Measurements from ENCODE around the gene NUDT4.
A peak's percentile ranks its signal among the peaks of the same experiment; 100 is the strongest.

The NUDT4 gene

DNA sequence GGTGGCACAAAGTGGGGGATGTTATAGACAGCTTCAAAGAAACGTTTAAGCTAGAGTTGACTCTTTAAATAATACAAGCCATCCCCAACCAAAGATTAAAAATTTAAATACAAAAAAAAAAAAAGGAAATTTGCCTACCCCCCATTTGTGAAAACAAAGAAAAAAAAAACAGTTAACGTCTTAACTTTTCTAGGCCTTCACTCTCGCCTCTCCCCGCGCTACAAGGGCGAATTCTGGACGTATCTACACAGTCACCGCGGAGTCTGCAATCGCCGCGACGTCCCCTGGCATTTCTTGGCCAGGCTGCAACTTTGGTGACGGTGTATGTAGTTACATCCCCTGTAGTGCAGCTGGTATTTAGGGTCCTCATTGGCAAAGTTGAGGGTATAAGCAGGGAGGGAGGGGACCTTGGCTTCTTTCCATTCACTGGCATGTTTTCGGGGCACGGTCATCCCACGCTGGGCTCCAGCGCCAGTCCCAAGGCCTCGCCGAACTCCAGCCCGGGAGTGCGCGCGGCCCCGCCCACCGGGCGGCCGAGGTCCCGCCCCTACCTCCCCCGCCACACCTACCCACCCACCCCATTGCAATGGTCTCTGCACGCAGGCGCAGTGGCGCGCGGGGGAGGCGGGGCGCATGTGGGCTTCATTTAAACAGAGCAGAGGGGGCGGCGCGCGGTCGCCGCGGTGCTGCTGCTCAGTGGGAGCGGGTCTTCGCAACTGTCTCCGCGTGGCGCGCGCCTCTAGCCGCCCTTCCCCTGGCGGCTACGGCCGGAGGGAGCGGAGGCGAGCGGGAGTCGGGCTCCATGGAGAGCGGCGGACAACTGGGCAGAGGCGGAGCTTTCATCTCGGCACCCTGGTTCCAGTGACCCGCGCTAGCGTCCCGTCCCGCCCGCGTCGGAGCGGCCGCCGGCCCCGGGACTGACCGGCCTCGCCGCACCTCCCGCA, at the start of gene NUDT4:
NUDT4 (plus strand) TSS at position 674 of the 944 bp plus-strand sequence. CDS start 398 bp downstream, outside the sequence.
- peak; percentile 98 for DNase-seq

DNA sequence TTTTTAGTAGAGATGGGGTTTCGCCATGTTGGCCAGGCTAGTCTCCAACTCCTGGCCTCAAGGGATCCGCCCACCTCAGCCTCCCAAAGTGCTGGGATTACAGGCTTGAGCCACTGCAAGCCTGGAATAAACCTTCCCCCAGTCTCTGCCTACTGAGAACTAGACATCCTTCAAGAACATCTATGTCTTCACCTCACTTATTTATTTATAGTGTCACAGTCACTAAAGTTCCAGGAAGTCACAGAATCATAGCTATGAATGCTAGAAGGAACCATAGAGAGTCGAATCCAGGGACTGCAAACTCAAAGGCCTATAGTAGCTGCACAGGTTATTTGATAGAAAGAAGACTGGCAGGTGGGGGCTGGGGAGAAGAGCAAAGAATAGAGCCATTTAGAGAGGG, 44.7 kb upstream of the NUDT4 start:
- DNase-seq, result no peak

DNA sequence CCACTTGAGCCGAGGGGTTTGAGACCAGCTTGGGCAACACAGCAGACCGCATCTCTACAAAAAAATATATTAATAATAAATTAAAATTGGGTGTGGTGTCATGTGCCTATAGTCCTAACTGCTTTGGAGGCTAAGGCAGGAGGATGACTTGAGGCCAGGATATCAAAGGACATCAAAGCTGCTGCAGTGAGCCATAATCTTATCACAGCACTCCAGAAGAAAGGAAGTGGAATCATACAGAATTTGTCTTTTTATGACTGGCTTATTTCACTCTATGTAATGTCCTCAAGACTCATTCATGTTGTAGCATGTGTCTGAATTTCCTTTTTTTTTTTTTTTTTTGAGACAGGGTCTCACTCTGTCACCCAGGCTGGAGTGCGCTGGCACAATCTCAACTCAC, 43.9 kb upstream of the NUDT4 start:
- DNase-seq, result no peak

DNA sequence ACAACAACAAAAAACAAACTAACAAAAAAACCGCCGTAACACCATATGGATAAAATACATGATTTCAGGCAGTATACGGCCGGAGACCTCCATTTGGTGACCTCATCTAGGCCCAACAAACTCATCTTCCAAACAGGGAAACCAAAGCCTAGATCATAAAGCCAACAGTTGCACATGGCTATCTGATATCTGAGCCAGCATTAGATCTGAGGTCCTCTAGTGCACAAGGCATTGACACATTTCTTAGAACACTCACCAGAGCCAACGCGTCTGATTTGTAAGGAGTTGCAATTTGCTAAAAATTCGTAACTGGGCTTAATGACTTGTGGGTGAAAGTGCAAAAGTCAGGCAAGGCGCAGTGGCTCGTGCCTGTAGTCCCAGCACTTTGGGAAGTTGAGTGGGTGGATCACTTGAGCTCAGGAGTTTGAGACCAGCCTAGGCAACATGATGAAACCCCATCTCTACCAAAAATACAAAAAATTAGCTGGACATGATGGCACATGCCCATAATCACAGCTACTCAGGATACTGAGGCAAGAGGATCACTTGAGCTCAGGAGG, 42.0 kb upstream of the NUDT4 start:
- DNase-seq, result no peak

DNA sequence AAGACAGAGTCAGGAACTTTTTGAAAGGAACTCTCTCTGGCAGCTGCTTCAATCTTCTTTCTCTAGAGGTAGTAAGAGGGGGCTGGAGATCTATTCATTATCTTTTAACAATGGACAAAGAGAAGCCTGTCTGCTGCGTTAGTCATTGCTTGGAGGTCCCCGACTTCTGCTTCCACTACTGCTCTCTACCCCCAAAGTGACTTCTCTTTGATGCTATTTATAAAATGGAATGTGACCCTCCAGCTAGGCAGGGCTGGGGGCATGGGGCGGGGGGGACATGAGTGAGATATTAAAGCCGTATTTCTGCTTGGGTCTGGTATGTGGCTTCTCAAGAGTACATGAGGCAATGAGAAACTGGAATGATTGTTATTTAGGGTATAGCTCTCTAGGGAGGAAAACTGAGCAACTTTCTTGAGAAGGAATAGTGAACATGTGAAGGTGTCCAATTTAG, 41.4 kb upstream of the NUDT4 start:
- no peak for DNase-seq

DNA sequence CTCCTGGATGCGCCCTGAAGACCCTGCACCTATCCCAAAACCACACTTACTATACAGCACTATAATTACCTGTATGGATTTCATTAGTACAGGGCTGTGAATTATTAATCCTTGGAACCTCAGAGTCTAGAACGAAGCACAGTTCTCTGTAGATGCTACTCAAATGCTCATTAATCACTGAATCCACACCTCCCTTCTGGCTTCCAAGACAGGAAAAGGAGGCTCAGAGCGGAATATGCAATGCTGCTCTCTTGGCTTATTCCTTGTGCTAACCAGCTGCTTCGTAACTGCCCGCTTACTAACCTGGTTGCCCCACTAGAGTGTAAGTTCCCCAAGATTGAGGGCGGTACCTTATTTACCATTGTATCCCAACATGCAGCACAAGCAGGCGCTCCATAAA, 39.1 kb upstream of the NUDT4 start:
- DNase-seq, result no peak

DNA sequence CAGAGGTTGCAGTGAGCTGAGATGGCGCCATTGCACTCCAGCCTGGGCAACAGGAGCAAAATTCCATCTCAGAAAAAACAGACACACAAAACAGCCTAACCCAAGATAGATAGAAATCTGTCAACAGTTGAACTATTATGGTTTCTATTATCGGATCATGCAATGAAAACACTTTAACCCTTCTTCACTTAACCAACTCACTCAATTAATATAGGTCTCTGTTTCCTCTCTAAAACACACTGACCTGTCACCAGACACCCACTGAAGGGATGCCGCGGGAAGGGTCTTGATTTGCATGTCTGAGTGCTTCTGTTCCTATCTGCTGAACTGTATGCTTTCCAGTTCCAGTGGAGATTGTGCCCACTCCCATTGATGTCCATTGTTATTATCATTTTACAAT, 38.0 kb upstream of the NUDT4 start:
- no peak for DNase-seq

DNA sequence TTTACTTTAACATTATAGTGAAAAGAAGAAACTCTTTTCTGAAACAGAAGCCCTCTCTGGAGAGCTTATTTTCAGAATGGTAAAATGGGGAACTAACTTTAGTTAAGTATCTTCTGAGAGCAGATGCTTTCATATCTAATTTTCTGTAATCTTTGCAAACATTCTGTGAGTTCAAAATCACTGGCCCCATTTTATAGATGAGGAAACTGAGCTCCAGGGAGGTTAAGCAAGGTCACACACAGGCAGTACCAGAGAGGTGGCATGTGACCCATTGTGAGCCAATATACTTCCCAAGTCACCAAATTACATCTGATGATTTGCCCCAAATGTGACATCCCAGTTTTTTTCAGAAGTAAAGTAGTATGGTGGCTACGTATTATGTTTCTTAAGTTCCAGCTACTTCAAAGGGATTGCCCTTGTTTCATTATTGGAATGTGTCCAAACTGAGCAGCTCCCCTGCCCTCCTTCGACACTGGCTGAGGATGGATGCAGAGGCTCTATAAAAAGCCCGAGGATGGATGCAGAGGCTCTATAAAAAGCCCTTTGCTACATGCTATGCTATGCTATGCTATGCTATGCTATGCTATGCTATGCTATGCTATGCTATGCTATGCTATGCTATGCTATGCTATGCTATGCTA, 36.2 kb upstream of the NUDT4 start:
- DNase-seq, result no peak

DNA sequence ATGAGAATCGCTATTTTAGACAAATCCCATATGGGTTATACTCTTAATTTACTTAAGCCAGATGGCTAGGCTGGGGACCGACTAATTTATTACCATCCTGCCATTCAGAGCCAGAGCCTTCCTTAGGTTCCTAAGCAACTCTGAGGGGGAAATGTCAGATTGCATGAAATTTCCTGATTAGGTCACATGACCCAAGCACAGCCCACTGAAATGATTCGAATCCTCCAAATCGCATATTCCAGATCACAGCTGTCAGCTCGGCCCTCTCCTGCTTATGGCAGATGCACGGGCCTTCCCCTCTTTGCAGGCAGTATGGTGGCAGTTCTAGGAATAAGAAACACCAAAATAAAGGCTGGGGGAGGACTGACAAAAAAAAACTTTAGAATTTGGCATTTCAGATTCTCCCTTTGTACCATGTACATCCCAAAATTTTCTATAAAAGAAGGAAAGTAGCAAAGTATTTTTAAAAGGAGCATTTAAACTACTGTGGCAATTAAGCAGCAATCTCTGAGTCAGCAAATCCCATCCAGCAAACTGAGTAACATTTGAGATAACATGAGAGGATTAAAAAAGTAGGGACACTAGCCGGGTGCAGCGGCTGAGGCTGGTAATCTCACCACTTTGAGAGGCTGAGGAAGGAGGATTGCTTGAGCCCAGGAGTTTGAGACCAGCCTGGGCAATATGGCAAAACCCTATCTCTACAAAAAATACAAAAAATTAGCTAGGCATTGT, 30.5 kb upstream of the NUDT4 start:
- peak; percentile 65 for DNase-seq

DNA sequence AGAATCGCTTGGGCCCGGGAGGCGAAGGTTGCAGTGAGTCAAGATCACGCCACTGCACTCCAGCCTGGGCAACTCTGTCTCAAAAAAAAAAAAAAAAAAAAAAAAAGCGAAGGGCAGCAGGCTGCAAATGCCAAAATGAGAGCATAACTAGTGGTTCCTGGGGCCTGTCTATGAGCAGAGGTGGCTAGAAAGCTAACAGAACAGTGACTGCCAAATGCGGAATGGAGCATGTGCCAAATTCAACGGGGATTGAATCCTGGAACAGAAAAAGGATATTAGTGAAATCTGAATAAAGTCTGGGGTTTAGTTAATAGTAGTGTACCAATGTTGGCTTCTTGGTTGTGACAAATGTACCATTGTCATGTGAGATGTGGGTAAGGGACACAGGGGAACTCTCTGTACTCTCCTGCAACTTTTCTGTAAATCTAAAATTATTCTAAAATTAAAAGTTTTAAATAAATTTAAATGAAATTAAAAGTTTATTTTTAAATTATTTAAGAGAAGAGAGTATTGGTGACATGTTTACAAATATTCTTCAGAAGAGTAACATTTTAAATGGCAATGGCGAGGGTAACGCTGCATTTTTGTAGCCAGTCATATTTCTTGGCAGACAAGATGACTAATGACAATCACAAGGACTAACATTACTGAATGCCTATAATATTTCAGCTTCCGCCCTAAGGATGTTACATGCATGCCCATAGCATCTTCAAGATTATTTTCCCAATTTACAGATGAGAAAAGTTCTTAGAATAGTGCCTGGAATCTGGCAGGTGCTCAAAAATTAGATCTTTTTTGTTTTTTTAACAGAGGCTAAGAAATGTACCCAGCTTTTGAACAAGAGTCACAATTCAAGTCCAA, 28.9 kb upstream of the NUDT4 start:
- no peak for DNase-seq

DNA sequence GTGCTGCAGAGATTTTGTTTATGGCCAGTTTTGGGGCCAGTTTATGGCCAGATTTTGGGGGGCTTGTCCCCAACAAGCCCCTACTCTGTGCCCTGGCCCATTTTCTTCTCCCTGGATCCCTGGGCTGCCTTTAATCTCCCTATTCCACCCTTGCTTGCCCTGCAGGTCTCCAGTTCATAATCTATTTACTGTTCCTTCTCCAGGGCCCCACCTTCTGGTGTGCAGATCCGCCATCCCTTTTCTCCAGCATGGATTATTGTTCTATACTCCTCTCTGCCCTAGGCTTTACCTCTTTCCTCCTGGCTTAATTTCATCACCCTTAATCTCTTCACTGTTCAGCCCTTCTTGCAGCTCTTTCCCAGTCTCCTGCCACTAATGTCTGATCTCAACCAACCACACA, 26.0 kb upstream of the NUDT4 start:
- DNase-seq, result no peak

DNA sequence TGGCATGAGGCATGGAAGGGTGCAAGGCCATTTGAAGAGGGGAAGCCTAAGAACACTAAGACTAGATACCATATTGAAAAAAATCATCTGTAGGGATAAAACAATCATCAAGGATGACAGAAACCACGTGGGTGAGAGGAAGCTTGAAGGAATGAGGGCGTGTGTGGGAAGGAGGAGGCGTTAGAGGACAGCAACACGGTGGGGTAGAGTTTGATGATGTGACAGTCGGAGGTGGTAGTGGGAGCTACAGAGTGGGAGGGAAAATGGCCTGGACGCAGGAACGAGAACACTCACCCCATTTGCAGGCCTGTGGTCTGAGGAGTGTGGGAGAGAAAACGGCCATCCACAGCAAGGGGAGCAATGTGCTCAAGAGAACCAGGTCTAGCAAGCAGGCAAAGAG, 25.4 kb upstream of the NUDT4 start:
- DNase-seq, result no peak

DNA sequence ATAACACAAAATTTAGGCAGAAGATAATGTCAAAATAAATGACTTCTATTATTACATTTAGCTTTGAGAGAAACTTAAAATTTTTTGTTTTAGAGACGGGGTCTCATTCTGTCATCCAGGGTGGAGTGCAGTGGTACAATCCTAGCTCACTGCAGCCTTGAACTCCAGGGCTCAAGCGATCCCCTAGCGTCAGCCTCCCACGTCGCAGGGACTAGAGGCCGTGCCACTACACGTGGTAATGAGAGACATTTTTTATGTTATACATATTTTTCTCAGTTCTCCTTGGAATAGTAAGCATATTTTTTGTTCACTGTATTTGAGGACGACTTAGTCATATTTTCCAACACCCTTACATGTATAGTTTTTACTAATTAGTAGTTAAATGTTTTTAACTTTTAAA, 21.5 kb upstream of the NUDT4 start:
- DNase-seq, result no peak

DNA sequence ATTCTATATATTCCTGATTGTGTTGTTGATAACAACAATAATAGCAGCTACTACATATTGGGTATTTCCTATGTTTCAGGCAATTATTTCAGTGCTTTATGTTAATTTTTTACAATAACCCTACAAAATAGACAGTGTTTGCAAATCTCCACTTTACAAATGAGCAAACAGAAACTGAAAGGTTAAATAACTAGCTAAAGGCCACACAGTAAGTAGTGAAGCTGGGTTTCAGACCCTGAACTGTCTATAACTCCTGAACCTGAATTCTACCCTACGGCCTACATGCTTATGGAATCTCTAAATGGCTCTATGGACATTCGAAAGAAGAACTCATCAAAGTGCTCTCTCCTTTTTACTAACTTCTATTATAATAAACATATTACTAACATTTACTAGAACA, 19.7 kb upstream of the NUDT4 start:
- no peak for DNase-seq

DNA sequence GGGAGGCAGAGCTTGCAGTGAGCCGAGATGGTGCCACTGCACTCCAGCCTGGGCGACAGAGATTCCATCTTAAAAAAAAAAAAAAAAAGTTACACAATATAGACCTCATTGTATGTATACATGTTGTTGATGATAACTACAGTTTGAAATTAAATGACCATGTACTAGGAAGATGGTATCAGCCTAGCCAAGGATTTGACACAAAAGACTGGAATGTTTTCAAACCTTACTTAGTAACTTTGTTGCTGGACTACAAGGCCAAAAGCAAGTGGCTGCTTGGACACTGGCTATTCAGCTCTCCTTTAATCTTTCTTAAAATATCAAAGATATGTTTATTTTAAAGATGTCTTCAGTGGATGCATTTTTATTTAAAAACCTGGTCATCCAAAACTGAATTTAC, 18.9 kb upstream of the NUDT4 start:
- no peak for DNase-seq

DNA sequence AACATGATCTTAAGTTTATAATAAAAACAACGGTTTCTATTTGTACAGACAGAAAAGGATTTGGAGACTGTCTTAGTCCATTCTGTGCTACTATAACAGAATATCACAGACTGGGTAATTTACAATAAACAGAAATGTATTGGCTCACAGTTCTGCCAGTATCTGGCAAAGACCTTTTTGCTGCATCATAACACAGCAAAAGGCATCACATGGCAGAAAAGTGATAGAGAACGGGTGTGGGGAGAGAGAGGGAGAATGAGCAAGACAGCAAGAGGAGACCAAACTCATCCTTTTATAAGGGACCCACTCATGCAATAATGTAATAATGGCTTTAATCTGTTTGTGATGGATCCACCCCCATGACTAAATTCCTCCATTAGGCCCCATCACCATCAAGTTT, 17.0 kb upstream of the NUDT4 start:
- DNase-seq, result no peak

DNA sequence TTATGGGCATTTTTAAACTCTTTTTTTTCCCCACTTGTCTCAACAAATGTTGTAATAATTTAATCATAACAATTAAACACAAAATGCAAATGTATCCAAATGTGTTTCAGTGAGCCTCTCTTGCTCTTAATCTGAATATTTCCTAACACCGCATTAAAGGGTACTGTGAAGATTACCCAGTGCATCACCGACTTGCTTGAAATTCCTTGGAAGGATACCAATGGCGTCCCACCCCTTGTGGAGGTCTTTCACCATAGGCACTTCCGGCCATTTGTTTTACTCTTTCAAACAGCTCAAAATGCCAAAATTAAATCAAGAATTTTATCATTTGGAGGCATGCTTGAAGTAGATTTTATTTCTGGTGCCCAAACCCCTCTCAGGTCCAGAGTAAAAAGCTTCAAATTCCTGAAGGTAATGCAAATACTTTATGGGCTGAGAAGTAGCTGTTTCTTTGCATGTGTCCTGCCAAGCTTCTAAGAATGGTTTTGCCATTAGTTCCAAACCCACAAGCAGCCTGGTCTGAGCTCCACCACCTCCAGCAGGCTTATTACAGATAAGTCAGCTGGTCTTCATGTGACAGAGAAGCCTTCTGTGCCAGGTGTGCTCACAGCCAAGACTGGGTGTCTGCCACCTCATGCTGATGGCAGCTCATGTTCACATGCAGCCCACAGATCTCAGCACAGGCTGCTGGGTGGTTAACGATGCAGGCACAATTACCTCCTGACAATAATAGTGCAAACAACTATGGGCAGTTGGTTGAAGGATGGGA, 16.4 kb upstream of the NUDT4 start:
- DNase-seq, result peak; percentile 84

DNA sequence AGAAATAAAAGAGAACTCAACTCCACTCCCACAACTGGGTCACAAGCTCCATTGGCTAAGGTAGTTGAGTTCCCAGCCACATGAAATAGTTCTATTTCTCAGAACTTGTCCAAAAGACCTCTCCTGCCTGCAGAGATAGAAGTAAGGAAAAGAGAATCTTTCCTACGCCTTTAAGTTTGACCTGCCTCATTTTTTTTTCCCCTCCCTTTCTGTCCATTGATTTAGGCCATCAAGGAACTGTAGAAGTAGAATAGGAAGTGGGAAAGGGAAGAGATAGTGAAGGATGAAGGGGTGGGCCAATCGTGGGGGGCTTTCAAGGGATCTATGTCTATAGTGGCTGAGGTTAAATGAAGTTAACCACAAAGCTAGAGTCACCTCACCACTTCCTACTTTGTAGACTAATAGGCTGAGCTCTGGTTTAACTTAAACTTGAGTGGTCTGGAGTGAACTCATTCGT, 13.9 kb upstream of the NUDT4 start:
- no peak for DNase-seq

DNA sequence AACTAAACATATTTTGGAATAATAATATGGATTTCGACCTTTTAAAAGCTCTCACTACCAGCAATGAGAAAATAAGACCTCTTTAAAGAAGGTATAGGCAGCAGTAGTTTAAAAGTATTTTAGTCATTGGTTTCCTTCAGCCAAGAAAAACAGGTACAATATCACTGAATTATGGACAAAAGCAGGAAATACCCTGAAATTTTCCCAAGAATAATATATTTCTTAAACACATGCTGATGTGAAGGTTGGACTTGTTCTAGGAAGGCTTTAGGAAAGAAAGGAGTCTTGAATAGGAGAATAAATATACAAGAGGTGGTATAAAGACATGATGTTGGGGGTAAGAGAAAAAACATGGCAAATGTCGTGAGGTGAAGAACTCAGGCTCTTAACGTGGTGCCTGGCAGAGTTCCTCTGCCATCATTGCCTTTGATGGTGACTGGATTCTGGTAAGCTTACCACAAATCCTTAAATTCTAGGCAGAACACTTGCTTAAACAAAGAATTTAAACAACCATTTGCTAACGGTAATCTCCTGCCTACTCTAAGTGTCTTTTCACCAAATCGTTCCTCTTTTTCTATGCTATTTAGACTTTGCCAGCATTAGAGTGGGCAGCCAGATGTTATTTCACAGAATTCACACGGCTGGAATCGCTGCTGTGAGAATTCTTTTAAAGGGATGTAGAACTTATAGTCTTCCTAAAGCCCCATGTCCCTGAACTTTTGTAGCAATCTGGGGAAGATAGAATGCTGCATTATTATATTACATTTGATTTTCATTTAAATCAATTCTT, 11.9 kb upstream of the NUDT4 start:
- DNase-seq, result no peak

DNA sequence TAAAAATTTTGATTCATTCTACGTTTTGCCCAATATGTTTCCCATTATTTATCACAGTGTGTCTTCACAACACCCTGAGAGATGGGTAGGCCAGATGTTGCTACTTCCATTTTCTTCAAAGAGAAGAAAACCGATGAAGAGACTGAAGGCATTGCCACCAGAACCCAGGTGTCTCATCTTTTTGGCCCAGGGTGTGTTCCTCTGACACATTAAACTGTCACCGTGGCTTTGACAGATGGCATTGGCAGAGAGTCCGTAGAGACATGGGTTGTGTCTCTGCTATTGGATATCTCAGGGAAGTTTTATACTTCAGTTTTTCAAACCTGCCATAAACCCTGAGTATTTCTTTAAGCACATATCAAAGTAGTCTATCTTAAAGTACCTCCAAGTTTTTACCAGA, 11.3 kb upstream of the NUDT4 start:
- no peak for DNase-seq

DNA sequence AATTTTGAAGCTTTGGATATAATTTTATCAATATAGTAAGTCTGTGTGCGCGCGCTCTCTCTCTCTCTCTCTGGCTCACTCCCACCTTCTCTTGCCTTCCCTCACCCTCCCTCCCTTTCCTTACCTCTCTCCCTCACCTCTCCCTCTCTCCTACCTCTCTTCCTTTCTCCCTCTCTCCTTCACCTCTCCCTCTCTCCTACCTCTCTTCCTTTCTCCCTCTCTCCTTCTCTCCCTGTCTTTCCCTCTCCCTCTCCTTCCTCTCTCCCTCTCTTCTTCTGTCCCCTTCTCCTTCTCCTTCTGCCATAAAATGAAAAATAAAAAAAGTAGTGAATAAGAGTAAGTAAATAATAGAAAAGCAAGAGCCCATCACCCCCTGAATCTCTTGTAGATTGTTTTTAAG, 9.0 kb upstream of the NUDT4 start:
- DNase-seq, result no peak
